ENCODE results near the gene GRK5.
A peak's percentile ranks its signal among the peaks of the same experiment; 100 is the strongest.

The GRK5 gene

GRCh38 chr10:119166564-119166963 lies 40.8 kb upstream of the GRK5 start:
- Histone ChIP-seq H4K20me1 (ENCODE audit: insufficient read depth, low read length) (no peaks in the 10 kb centered on the region), H3F3A (ENCODE audit: insufficient read depth, low read length) (no peaks in the 10 kb centered on the region; the same call in 1 of the 2 replicates), H3K9ac (ENCODE audit: low read length) (no peak overlapping the region), H3K9me3 (replicated peaks; ENCODE audit: insufficient read depth, low read length) (no peaks in the 10 kb centered on the region), H3K27ac (ENCODE audit: low read length) (no peak overlapping the region), H2AFZ (ENCODE audit: low read length) (no peak overlapping the region), H3K36me3 (replicated peaks; ENCODE audit: insufficient read depth, low read length) (peaks cover 14% of the 10 kb centered on the region), H3K4me2 (ENCODE audit: low read depth, low read length) (peak overlapping the region; percentile 97; the same call in 1 of the 2 replicates), H3K4me1 (ENCODE audit: low read length) (peaks cover 8% of the 10 kb centered on the region), H3K27me3 (replicated peaks; ENCODE audit: insufficient read depth, low read length) (no peaks in the 10 kb centered on the region), H3K4me3 (ENCODE audit: low read length) (no peak overlapping the region), H3K9me2 (replicated peaks; ENCODE audit: insufficient read depth, low read length) (no peaks in the 10 kb centered on the region), H3K79me2 (ENCODE audit: low read length) (peaks cover 15% of the 10 kb centered on the region)
- TF ChIP-seq EZH2 (optimal IDR thresholded peaks at IDR 0.05; ENCODE audit: low read depth, low read length) = no peak
- TF ChIP-seq EZH2phosphoT487 (IDR thresholded peaks at IDR 0.05; ENCODE audit: low read length) = no peak
- TF ChIP-seq, protein P1, sequence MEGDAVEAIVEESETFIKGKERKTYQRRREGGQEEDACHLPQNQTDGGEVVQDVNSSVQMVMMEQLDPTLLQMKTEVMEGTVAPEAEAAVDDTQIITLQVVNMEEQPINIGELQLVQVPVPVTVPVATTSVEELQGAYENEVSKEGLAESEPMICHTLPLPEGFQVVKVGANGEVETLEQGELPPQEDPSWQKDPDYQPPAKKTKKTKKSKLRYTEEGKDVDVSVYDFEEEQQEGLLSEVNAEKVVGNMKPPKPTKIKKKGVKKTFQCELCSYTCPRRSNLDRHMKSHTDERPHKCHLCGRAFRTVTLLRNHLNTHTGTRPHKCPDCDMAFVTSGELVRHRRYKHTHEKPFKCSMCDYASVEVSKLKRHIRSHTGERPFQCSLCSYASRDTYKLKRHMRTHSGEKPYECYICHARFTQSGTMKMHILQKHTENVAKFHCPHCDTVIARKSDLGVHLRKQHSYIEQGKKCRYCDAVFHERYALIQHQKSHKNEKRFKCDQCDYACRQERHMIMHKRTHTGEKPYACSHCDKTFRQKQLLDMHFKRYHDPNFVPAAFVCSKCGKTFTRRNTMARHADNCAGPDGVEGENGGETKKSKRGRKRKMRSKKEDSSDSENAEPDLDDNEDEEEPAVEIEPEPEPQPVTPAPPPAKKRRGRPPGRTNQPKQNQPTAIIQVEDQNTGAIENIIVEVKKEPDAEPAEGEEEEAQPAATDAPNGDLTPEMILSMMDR (IDR thresholded peaks at IDR 0.05; ENCODE audit: low read length) = no peak
- DNase-seq = no peak

DNA sequence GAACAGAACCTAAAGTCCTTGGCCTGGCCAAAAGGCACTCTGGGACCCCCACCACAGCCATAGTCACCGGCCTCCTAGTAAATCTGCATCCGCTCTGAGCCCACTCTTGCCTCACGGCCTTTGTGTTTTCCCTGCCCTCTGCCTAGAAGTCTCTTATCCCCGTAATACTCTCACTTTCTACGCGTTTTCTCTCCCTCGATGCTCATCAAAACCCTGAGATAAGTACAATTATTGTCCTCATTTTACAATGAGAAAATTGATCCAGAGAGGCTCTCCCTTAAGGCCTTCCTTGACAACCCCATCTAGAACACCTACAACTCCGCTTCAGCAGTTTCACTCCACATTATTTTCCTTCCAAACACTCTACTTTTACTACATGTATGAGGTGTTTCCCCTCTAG lies 40.3 kb upstream of the GRK5 start:
- no peak for DNase-seq
- H3K4me1 ChIP-seq (ENCODE audit: low read length) = peaks cover 8% of the 10 kb centered on the region
- no peaks in the 10 kb centered on the region for H3K9me3 ChIP-seq (replicated peaks; ENCODE audit: insufficient read depth, low read length)
- H3K36me3 ChIP-seq (replicated peaks; ENCODE audit: insufficient read depth, low read length) = peaks cover 18% of the 10 kb centered on the region
- peaks cover 15% of the 10 kb centered on the region for H3K79me2 ChIP-seq (ENCODE audit: low read length)
- H3F3A ChIP-seq (ENCODE audit: insufficient read depth, low read length) = no peaks in the 10 kb centered on the region; the same call in 1 of the 2 replicates
- H3K27me3 ChIP-seq (replicated peaks; ENCODE audit: insufficient read depth, low read length) = no peaks in the 10 kb centered on the region
- no peak overlapping the region for H2AFZ ChIP-seq (ENCODE audit: low read length)
- H3K4me2 ChIP-seq (ENCODE audit: low read depth, low read length) = no peak overlapping the region
- H3K27ac ChIP-seq (ENCODE audit: low read length) = no peak overlapping the region
- H3K9me2 ChIP-seq (replicated peaks; ENCODE audit: insufficient read depth, low read length) = no peaks in the 10 kb centered on the region
- H4K20me1 ChIP-seq (ENCODE audit: insufficient read depth, low read length) = no peaks in the 10 kb centered on the region
- H3K4me3 ChIP-seq (ENCODE audit: low read length) = no peak overlapping the region
- TF ChIP-seq EZH2phosphoT487 (IDR thresholded peaks at IDR 0.05; ENCODE audit: low read length) = no peak
- TF ChIP-seq, protein P1 (IDR thresholded peaks at IDR 0.05; ENCODE audit: low read length) = no peak
- no peak for TF ChIP-seq EZH2 (optimal IDR thresholded peaks at IDR 0.05; ENCODE audit: low read depth, low read length)
- no peak overlapping the region for H3K9ac ChIP-seq (ENCODE audit: low read length)

- H3K79me2 ChIP-seq (ENCODE audit: low read length) = peaks cover 54% of the 10 kb centered on the region
- no peak overlapping the region for H3K27ac ChIP-seq (ENCODE audit: low read length)
- H3F3A ChIP-seq (ENCODE audit: insufficient read depth, low read length) = no peaks in the 10 kb centered on the region; the same call in 1 of the 2 replicates
- H3K9ac ChIP-seq (ENCODE audit: low read length) = no peak overlapping the region
- no peak overlapping the region for H2AFZ ChIP-seq (ENCODE audit: low read length)
- H3K4me3 ChIP-seq (ENCODE audit: low read length) = no peak overlapping the region
- no peaks in the 10 kb centered on the region for H3K9me2 ChIP-seq (replicated peaks; ENCODE audit: insufficient read depth, low read length)
- TF ChIP-seq, protein P1 (IDR thresholded peaks at IDR 0.05; ENCODE audit: low read length) = no peak
- TF ChIP-seq EZH2phosphoT487 (IDR thresholded peaks at IDR 0.05; ENCODE audit: low read length) = no peak
- no peak for TF ChIP-seq EZH2 (optimal IDR thresholded peaks at IDR 0.05; ENCODE audit: low read depth, low read length)
- H4K20me1 ChIP-seq (ENCODE audit: insufficient read depth, low read length) = no peaks in the 10 kb centered on the region
- DNase-seq = no peak
- H3K9me3 ChIP-seq (replicated peaks; ENCODE audit: insufficient read depth, low read length) = no peaks in the 10 kb centered on the region
- peaks cover 3% of the 10 kb centered on the region; the same call in 1 of the 2 replicates for H3K4me1 ChIP-seq (ENCODE audit: low read length)
- no peak overlapping the region for H3K4me2 ChIP-seq (ENCODE audit: low read depth, low read length)
- peaks cover 30% of the 10 kb centered on the region for H3K36me3 ChIP-seq (replicated peaks; ENCODE audit: insufficient read depth, low read length)
- no peaks in the 10 kb centered on the region for H3K27me3 ChIP-seq (replicated peaks; ENCODE audit: insufficient read depth, low read length)
Measured at GRCh38 chr10:119174109-119174508, 33.3 kb upstream of the GRK5 start.

Data from MM.1S (cell line).